PFSK-1 (cell line): ENCODE measurements around the gene KCNQ4.

Experiments used
- FOXP2 ChIP-seq: optimal IDR thresholded peaks from 2 replicates; pipeline ENCODE3; 2011; ENCODE audit warnings: borderline replicate concordance, control low read depth, inconsistent platforms; ENCODE audit not compliant: insufficient read depth; ENCODE audit errors: extremely low read length, extremely low read depth
- POLR2AphosphoS5 ChIP-seq: IDR thresholded peaks from 2 replicates; pipeline ENCODE4 v1.6.1; 2012; ENCODE audit warnings: low read depth, mild to moderate bottlenecking, control low read depth, low read length, moderate library complexity
- REST ChIP-seq, 2 experiments: IDR thresholded peaks; 2 replicates each; pipeline versions ENCODE4 v1.6.1 to v1.8.0; 2011 to 2012; ENCODE audit warnings: low read depth in 2 of 2, low read length in 2 of 2, control low read depth in 1 of 2, inconsistent platforms in 1 of 2, mild to moderate bottlenecking in 1 of 2, moderate library complexity in 1 of 2; ENCODE audit not compliant: insufficient read depth in 1 of 2
- SIN3A ChIP-seq: IDR thresholded peaks from 2 replicates; pipeline ENCODE4 v1.6.1; 2012; ENCODE audit warnings: mild to moderate bottlenecking, low read length, moderate library complexity, borderline replicate concordance; ENCODE audit not compliant: insufficient read depth
- TAF1 ChIP-seq: IDR thresholded peaks from 2 replicates; pipeline ENCODE4 v1.6.1; 2012; ENCODE audit warnings: low read length, control low read depth, borderline replicate concordance; ENCODE audit not compliant: insufficient read depth

Gene KCNQ4

GRCh38 chr1:40836283-40836682, 52.7 kb downstream of the KCNQ4 start:
- TF ChIP-seq POLR2AphosphoS5 (no peak), TAF1 (no peak), REST (IDR thresholded peaks at IDR 0.05; ENCODE audit: insufficient read depth in 1 of 2, low read depth in 2 of 2, low read length in 2 of 2) (no peak), FOXP2 (no peak), SIN3A (no peak)

- TF ChIP-seq POLR2AphosphoS5: no peak
- TF ChIP-seq SIN3A: no peak
- TF ChIP-seq TAF1: no peak
- no peak for TF ChIP-seq REST (IDR thresholded peaks at IDR 0.05; ENCODE audit: insufficient read depth in 1 of 2, low read depth in 2 of 2, low read length in 2 of 2)
- TF ChIP-seq FOXP2: no peak
Observed at GRCh38 chr1:40837601-40838000, 54.0 kb downstream of the KCNQ4 start.

GRCh38 chr1:40838045-40838979, 54.7 kb downstream of the KCNQ4 start:
- TF ChIP-seq TAF1: no peak

GRCh38 chr1:40838980-40839942, 55.7 kb downstream of the KCNQ4 start:
- TF ChIP-seq TAF1 (no peak), POLR2AphosphoS5 (no peak), FOXP2 (no peak), REST (IDR thresholded peaks at IDR 0.05; ENCODE audit: insufficient read depth in 1 of 2, low read depth in 2 of 2, low read length in 2 of 2) (no peak), SIN3A (no peak)

GRCh38 chr1:40839943-40840335, 56.4 kb downstream of the KCNQ4 start:
- TF ChIP-seq REST (IDR thresholded peaks at IDR 0.05; ENCODE audit: insufficient read depth in 1 of 2, low read depth in 2 of 2, low read length in 2 of 2) (no peak), TAF1 (no peak), FOXP2 (no peak), POLR2AphosphoS5 (no peak), SIN3A (no peak)
